NK-92 (cell line): ENCODE measurements around the gene SGIP1.
"Not testable (repeated sequence)": the region's sequence is repeated elsewhere in the genome, so short reads cannot be mapped to it uniquely, and the experiment has no call there.

Source experiments
- DNase-seq: peaks from one replicate; lab custom pipeline; 2025; ENCODE audit not compliant: unreplicated experiment; lab: John Stamatoyannopoulos, UW

SGIP1 gene

DNA sequence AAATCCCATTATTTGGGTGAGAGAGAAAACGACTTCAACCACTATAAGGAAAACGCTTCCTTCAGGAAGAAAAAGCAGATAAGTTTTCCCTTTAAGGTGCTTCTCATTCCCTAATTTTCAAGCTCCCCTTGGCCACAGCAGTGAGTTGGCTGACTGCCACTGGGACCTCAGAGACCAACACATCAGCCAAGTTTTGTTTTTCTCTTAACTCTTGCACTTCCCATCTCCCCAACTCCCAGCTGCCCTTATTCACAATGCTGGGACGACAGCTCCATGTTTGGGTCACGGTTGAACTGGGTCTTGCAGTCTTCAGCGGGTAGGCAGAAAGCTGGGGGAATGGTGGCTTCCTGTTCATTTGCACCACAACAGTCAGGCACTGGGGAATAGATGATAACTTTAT, 18.9 kb downstream of the SGIP1 start:
- DNase-seq: no peak

- DNase-seq: no peak
Measured at GRCh38 chr1:66553846-66554245, 19.9 kb downstream of the SGIP1 start.

DNA sequence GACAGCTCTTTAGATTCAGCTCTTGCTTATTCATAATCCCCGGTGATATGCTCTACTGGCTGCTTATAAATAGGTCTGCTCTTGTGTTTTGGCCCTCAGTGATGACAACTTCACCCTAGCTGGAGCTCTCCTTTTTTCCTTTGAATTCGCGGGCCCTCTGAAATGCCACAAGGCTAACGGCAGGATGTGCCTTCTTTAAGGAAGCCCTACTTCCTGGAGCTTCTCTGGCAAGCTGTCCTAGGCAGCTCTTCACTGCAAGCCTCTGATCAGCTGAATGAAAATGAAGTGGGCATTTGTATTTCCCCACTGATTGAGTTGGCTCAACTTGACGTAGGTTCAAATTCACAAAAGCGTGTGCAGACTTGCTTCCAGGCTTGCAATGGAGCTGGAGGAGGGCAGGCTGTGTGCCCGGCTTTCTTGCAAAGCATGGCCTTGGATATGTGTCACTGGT, 22.2 kb downstream of the SGIP1 start:
- DNase-seq: no peak

DNA sequence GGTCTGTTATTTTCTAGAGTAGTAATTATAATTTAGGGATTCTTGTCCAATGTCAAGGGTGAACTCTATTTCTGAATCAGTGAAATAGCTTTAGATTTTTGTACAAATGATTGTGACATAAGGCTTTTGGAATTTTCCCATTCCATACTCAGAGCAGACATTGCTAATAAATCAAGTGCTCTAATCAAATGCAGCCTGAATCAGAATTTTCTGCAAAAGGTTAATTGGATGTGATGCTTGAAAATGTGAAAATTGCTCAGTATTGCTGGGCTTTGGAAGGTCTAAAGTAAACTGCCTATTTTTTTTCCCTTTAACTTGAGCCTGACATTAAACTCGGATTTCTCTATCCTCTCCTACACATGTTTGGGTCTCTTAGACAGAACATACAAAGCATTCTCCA, 23.2 kb downstream of the SGIP1 start:
- no peak for DNase-seq

DNA sequence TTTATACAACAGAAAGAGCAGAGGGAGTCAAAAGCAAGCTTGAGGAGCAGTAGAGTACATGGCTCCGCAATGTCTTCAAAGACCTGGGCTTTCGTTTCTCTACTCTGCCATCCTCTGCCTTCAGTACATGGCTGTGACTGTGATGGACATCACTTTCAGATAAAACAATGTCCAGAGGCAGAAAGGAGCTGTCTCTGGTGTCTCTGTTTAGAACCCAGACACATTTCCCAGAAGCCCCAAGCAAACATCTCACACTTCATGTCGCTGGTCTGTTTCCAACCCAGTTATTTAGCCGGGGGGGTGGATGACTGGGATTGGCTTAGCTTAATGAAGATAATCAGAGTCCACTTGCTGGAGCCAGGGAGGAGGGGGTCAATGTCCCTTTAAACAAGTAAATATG, 25.6 kb downstream of the SGIP1 start:
- DNase-seq: no peak

- no peak for DNase-seq
Measured at GRCh38 chr1:66562561-66562960, 28.6 kb downstream of the SGIP1 start.

DNA sequence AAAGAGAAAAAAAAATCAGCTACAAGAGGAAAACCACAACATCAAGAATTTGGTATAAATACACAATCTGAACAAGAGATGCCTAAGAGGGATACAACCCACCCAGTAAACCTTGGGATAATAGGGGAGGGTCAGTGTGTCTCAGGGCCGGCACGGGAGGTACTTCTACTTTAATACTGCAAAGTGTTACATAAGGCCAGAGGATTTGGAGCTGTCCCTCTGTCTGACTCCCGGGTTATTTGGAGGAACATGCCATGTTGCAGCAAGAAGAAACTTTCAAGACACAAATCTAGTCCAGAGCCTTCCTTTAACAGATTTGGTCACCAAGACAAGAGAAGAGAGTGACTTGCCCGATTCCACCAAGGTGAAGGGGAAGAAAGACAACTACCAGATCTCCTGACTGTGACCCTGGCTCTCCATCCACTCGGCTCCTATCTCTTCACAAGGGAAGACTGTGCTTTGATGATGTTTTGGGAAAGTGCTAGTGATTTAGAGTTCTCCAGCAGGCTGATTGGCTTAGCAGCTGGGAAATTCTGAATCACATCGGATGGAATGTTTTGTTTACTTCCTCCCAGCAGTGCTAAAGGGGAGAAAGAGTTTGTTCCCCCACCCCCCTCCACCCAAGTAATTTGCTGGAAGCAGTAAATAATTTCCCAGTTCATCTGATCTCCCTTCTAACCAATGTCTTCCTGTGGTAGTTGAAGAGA, 29.3 kb downstream of the SGIP1 start:
- no peak for DNase-seq

GRCh38 chr1:66563941-66564630, 30.1 kb downstream of the SGIP1 start:
- DNase-seq: no peak

DNA sequence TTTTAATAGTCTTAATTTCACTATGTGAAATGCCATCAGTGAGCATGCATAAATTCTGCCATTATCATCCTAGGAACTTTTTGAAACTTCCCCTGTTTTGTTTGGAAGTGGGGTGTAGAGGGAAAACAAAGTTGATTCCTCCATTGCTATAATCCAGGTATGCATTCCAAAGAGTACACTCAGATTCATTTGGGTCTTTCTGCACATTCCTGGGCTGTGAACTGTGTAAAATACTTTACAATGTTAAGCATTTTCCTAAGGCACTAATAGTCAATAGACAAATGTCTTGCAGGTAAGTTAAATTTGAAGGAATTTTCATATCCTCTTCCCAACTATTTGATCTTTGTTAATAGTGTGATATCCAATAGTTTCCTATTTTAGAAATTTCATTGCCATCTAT, 36.2 kb downstream of the SGIP1 start:
- no peak for DNase-seq

DNA sequence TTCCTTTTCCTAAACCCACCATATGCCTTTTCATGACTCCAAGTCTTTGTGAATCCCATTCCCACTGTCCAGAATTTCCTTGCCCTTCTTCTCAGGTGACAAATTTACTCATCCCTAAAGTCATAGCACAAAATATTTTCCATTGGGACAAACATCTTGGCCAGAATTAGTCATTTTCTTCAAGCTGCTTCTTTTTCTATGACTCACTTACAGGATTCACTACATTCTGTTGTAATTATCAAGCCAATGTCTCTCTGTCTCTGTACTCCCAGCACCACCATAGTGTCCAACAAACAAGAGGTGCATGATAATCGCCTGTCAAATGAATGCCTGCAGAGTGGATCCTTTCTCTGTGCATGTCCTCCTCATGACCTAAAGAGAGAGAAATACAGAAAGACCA, 37.8 kb downstream of the SGIP1 start:
- DNase-seq: no peak

DNA sequence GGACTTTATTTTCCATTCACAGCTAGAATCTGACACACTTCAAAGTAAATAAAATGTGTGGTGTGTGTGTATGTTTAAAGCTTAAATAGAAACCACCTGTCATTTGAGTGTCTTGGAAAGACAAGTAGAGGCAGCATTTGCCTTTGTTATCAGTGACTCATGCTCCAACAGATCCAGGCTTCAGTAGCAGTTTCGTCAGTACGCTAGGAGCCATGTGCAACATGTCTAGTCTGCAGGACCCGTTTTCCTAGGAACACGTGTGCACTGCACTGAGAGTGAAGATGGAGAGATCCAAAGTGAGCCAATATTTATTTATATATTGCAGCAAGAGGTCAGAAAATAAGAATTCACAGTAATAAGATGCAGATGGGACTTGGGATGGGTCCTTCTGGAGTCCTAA, 41.8 kb downstream of the SGIP1 start:
- no peak for DNase-seq

DNA sequence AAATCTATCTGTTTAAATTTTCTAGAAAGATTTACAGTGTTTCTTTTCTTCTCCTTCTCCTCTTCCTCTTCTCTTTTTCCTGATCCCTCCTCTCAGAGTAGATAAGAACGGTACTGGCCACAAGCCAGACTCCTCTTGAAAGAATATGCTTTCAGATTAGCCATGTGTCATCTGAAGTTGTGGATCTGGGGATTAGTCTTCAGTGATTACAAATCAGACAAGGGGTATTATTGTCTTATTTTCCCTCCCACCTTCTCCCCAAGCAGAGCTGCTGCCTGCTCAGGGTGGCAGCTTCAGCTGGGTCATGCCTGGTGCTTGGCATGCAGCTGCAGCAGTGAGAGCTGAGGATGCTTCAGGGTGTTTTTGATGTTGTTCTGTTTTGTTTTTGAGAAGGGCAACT, 42.7 kb downstream of the SGIP1 start:
- no peak for DNase-seq

GRCh38 chr1:66578841-66579240, 44.9 kb downstream of the SGIP1 start:
- DNase-seq: no peak

GRCh38 chr1:66580081-66580480, 46.1 kb downstream of the SGIP1 start:
- no peak for DNase-seq

DNA sequence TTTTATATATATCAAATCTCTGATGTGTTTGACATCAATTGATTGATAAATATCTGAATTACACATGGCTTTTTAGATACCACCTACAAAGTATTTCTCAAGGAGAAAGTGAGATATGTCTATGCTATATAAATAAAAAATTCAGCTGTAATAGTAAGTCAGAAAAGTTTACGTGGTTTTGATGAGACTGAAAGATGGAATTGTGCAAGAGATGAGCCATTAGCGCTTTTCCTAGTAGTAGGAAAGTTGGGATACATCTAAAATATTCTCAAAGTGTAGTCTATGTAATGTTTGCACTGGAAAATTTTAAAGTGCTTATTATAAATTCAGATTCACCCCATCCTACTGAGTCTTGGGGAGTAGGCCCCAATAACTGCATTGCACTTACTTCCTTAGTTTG, 49.1 kb downstream of the SGIP1 start:
- DNase-seq: no peak

GRCh38 chr1:66585002-66585401, 51.0 kb downstream of the SGIP1 start:
- no peak for DNase-seq

DNA sequence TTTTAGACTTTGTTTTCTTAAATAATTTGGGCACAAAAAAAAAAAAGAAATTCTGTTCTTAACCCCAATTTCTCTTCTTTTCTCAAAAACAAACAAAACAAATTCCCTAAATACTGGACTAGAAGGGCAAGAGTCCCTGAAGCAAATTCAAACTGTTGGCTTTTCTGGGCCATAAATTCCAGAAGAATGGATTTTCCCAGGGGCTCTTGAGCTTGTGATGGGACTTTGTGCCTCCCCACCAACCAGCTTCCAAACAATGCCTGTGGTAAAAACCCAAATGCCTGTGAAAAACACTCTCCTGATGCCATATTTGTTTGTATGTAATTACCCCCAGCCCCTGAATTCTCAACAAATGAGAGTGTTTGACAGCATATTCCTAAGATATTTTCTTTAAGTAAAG, 55.4 kb downstream of the SGIP1 start:
- DNase-seq: no peak

DNA sequence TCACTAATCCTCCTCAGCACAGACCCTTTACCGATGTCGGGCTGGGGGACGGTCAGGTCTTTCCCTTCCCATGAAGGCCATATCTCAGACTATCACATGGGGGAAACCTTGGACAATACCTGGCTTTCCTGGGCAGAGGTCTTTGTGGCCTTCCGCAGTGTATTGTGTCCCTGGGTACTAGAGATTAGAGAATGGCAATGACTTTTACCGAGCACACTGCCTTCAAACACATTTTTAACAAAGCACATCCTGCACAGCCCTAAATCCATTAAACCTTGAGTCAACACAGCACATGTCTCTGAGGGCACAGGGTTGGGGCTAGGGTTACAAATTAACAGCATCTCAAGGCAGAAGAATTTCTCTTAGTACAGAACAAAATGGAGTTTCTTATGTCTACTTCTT, 58.2 kb downstream of the SGIP1 start:
- DNase-seq: not testable (repeated sequence)

GRCh38 chr1:66596191-66596590, 62.2 kb downstream of the SGIP1 start:
- DNase-seq: no peak

DNA sequence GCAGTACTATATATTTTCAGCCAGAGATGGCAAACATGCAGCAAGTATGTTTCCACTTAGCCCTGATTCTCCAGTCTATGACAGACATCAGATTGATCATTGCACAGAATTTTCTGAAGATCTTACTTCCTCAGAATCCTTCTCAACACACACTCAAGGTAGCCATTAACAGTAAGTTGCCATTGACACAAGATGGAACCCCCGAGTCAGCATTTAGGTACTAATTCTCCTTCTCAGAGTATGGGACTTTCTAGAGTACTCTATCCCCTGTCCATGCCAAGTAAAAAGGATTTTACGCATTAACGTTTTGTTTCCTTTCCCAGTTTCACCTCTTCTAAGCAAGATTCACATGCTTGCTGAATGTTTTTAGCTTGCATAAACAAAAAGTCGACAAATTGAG, 63.5 kb downstream of the SGIP1 start:
- DNase-seq: no peak

GRCh38 chr1:66598670-66599069, 64.7 kb downstream of the SGIP1 start:
- DNase-seq: no peak

DNA sequence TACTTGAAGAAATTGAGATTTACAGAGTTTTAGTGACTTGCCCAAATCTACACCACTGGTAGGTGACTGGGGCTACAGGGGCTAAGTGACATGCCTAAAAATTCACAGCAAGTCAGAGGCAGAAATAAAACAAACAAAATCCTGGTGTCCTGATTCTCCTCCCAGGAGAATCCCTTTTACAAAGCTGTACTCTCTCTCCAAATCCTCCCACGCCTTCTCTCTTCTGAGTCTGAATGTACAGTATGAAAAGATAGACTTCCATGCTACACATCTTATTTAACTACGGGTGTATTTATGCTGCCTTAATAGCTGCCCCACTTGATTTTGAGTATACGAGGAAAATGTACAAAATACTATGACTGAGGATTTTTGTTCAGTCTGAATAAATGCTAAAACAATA, 65.4 kb downstream of the SGIP1 start:
- DNase-seq: no peak
